ENCODE data around the gene TATDN3. TPM values are rescaled to one million over a fixed set of nuclear protein-coding genes. Genes with fewer than 3 reads are reported as not detected.

Gene TATDN3
- total and polyA plus RNA-seq, 9 of the 15 experiments (the other 6 are each of a cell fraction or from before 2014, with no cell fraction given): 18.3 to 79.9 (median 28.2) TPM

GRCh38 chr1:212746546-212746945 is 45.1 kb upstream of the TATDN3 start:
- FAIRE-seq: no peak
- H3K9ac ChIP-seq (ENCODE audit: insufficient read depth in 1 of 2, low read depth in 2 of 2, low read length in 2 of 2): no peak overlapping the region
- no peak overlapping the region for H3K4me3 ChIP-seq
- peaks cover 6% of the 10 kb centered on the region for H3K36me3 ChIP-seq (ENCODE audit: control insufficient read depth, insufficient read depth, low read length)
- intact Hi-C loops (cut with micrococcal nuclease) (loop anchor here (5.0 kb wide), 1 partner anchor 171 kb away; no protein-coding TSS in a partner anchor), in situ Hi-C loops (cut with MboI) (no loop called here)
- H3K4me1 ChIP-seq (replicated peaks in 1 of 2; ENCODE audit: control insufficient read depth in 2 of 2, insufficient read depth in 2 of 2, low read length in 2 of 2): peaks cover 0 to 2% of the 10 kb centered on the region in 2 experiments; a peak in 1 of 5 replicates
- H3K9me3 ChIP-seq (replicated peaks; ENCODE audit: control insufficient read depth, insufficient read depth, low read depth, low read length): peaks cover 3% of the 10 kb centered on the region; the same call in 1 of the 2 replicates
- DNase-seq (ENCODE audit: extremely low read depth in 1 of 4, low spot score in 3 of 4): no peak
- peaks cover 4% of the 10 kb centered on the region; the same call in 1 of the 2 replicates for H4K20me1 ChIP-seq (replicated peaks; ENCODE audit: control insufficient read depth, insufficient read depth, low read length)
- peaks cover 37% of the 10 kb centered on the region for H3K79me2 ChIP-seq (ENCODE audit: control insufficient read depth, insufficient read depth, low read length)
- H3K9me1 ChIP-seq (ENCODE audit: control insufficient read depth, insufficient read depth, low read length): peaks cover 2% of the 10 kb centered on the region
- no peak overlapping the region for H3K27ac ChIP-seq (ENCODE audit: extremely low read depth, low read depth, low read length)
- no peaks in the 10 kb centered on the region for H3K27me3 ChIP-seq (ENCODE audit: control insufficient read depth in 2 of 2, insufficient read depth in 2 of 2, low read length in 2 of 2)
- no peak overlapping the region for H2AFZ ChIP-seq (ENCODE audit: low read depth, low read length)
- no TSS peak for BruUV-seq (replicated peaks)
- H3K4me2 ChIP-seq (ENCODE audit: insufficient read depth, low read length): no peak overlapping the region
- TF ChIP-seq ZBTB1 (CRISPR knock-in tag; IDR thresholded peaks at IDR 0.05; ENCODE audit: borderline replicate concordance, low read depth): no peak
- peak; percentile 45; the same call in 1 of the 2 replicates for TF ChIP-seq ZNF507 (tag; conservative IDR thresholded peaks at IDR 0.05)
- no peak for TF ChIP-seq CREB3L1 (IDR thresholded peaks at IDR 0.05; ENCODE audit: borderline replicate concordance, low read depth)
- CTCF ChIA-PET (ENCODE audit: low intra/inter-chr PET ratio): no interaction called here
- WGBS (ENCODE audit: insufficient coverage, low coverage, missing lambda C conversion rate): 87% methylated on average over 3 of the region's 3 CpGs
- no peak for ATAC-seq
- POLR2A ChIA-PET: interaction anchor here (0.6 to 1.6 kb wide), 3 partner anchors 10 to 50 kb away, joined by 3 to 5 read pairs (median 3); no protein-coding TSS in a partner anchor
